Measurements from ENCODE around the gene SLC2A13.

DNA sequence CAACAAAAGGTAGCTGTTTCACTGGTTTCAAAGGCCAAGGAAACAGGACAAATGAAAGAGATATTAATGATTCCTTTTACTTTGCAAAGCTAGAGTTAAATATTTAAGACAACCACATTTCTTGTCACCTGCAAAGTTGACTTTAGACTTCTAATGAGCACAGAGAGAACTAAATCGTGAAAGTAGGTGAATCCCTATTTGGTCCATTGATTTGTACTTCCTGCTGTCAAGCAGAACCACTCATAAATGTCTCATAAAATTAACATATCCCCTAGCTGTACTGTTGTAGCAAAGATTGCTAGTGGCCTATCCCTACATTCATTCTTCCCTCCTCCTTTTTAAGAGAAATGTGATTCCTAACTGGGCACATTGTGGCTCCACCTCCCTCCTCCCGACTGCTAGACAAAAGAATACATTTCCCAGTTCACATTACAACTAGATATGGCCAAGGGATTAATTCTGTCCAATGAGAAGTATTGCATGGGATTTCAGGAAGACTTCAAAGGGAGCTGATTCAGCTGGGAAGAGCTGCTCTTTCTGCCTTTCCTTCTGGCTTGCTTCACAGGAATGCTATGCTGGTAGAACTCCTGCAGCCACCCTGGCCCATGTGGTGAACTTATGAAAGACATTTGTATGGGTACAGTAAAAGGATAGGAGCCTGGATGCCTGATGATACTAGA, 258.8 kb downstream of the SLC2A13 start:
- TF ChIP-seq POLR2AphosphoS5 (IDR thresholded peaks at IDR 0.05), result no peak
- TF ChIP-seq POLR2A (IDR thresholded peaks at IDR 0.05), result no peak
- TF ChIP-seq, protein P1, sequence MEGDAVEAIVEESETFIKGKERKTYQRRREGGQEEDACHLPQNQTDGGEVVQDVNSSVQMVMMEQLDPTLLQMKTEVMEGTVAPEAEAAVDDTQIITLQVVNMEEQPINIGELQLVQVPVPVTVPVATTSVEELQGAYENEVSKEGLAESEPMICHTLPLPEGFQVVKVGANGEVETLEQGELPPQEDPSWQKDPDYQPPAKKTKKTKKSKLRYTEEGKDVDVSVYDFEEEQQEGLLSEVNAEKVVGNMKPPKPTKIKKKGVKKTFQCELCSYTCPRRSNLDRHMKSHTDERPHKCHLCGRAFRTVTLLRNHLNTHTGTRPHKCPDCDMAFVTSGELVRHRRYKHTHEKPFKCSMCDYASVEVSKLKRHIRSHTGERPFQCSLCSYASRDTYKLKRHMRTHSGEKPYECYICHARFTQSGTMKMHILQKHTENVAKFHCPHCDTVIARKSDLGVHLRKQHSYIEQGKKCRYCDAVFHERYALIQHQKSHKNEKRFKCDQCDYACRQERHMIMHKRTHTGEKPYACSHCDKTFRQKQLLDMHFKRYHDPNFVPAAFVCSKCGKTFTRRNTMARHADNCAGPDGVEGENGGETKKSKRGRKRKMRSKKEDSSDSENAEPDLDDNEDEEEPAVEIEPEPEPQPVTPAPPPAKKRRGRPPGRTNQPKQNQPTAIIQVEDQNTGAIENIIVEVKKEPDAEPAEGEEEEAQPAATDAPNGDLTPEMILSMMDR (IDR thresholded peaks at IDR 0.05 in 8 of 11, conservative IDR thresholded peaks at IDR 0.05 in 3 of 11), result no peak
